ENCODE results near the gene IRAK4. TPM values are rescaled to one million over a fixed set of nuclear protein-coding genes. Genes with fewer than 3 reads are reported as not detected.

IRAK4 gene
- total and polyA plus RNA-seq, 2 experiments from 2014 or later = 11.5 to 24.0 TPM

DNA sequence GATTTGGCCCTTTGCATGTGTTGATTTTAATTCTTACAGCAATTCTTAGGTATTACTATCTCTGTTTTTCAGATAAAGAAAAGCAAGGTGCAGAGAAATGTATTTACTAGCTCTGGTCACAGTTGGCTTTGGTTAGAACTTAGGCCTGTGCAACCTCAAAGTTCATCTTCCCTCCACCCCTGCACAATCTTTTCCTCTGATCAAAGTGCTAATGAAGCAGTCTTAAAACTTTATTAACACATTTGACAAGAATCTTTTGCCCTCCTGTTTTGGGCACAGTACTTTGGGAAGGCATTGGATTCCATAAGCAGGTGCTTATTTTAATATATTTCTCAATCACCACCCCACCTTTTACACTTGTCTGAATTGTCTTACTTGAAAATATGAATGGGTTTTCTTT, 2.7 kb downstream of the IRAK4 start:
- Histone ChIP-seq H3K9me3 (ENCODE audit: low read depth) (no peaks in the 10 kb centered on the region), H4K20me1 (ENCODE audit: insufficient read depth) (no peaks in the 10 kb centered on the region), H3K4me3 (no peak overlapping the region), H3K36me3 (ENCODE audit: low read depth) (no peaks in the 10 kb centered on the region), H3F3A (ENCODE audit: insufficient read depth) (no peaks in the 10 kb centered on the region), H3K4me1 (ENCODE audit: insufficient read depth) (peaks cover 27% of the 10 kb centered on the region), H3K27ac (no peak overlapping the region), H3K79me2 (ENCODE audit: insufficient read depth) (peaks cover 52% of the 10 kb centered on the region), H2AFZ (no peak overlapping the region), H3K9me2 (ENCODE audit: insufficient read depth) (no peaks in the 10 kb centered on the region), H3K4me2 (ENCODE audit: unreplicated experiment) (no peak overlapping the region), H3K9ac (no peak overlapping the region), H3K27me3 (replicated peaks; ENCODE audit: insufficient read depth) (no peaks in the 10 kb centered on the region)
- no peak for DNase-seq
- TF ChIP-seq EZH2phosphoT487 (IDR thresholded peaks at IDR 0.05; ENCODE audit: insufficient read depth, low read depth) = no peak
- no peak for TF ChIP-seq EZH2 (IDR thresholded peaks at IDR 0.05; ENCODE audit: insufficient read depth, poor library complexity, severe bottlenecking)
- in situ Hi-C loops (cut with MboI) = no loop called here

DNA sequence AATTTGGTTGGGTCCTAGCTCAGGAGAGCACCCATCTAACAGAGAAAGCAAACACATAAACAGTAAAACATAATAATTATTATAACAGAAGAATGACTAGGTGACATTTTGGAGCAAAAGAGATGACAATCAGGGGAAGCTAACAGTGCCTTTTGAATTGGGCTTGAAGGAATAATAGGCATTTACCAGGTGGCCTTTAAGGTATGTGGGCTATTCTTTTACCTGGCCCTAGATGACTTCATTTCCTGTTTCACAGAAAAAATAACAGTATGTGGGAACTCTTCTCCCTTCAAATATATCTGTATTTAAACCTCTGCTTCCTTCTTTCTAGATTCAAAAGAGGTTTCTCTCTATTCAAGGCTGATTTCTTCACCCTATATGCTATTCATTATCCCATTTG, 3.8 kb downstream of the IRAK4 start:
- in situ Hi-C loops (cut with MboI) = no loop called here
- DNase-seq = no peak
- Histone ChIP-seq H2AFZ (no peak overlapping the region), H3K9me3 (ENCODE audit: low read depth) (no peaks in the 10 kb centered on the region), H3F3A (ENCODE audit: insufficient read depth) (no peaks in the 10 kb centered on the region), H3K36me3 (ENCODE audit: low read depth) (no peaks in the 10 kb centered on the region), H3K4me2 (ENCODE audit: unreplicated experiment) (no peak overlapping the region), H3K79me2 (ENCODE audit: insufficient read depth) (peaks cover 41% of the 10 kb centered on the region), H3K27ac (no peak overlapping the region), H3K27me3 (replicated peaks; ENCODE audit: insufficient read depth) (no peaks in the 10 kb centered on the region), H3K4me1 (ENCODE audit: insufficient read depth) (peaks cover 23% of the 10 kb centered on the region), H4K20me1 (ENCODE audit: insufficient read depth) (no peaks in the 10 kb centered on the region), H3K9ac (no peak overlapping the region), H3K9me2 (ENCODE audit: insufficient read depth) (no peaks in the 10 kb centered on the region), H3K4me3 (no peak overlapping the region)
- no peak for TF ChIP-seq EZH2phosphoT487 (IDR thresholded peaks at IDR 0.05; ENCODE audit: insufficient read depth, low read depth)
- no peak for TF ChIP-seq EZH2 (IDR thresholded peaks at IDR 0.05; ENCODE audit: insufficient read depth, poor library complexity, severe bottlenecking)

DNA sequence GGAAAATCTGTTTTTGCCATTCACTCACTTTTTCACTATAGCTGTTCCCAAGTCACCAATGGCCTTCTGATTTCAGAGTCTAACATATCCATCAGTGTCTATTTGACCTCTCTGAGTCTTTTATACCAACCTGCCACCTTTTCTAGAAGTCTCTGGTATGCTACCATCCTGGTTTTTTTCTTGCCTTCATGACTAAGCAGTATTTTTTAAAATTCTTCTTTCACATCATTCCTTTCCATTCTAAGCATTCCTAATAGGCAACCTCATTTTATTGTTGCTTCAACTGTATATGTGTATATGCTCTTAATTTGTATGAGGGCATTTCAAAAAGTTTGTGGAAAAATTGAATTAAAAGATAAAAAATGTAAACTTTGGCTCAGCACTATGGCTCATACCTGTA, 5.0 kb downstream of the IRAK4 start:
- Histone ChIP-seq H2AFZ (no peak overlapping the region), H3F3A (ENCODE audit: insufficient read depth) (no peaks in the 10 kb centered on the region), H3K27me3 (replicated peaks; ENCODE audit: insufficient read depth) (no peaks in the 10 kb centered on the region), H3K27ac (no peak overlapping the region), H3K36me3 (ENCODE audit: low read depth) (no peaks in the 10 kb centered on the region), H4K20me1 (ENCODE audit: insufficient read depth) (no peaks in the 10 kb centered on the region), H3K4me3 (no peak overlapping the region), H3K9ac (no peak overlapping the region), H3K9me2 (ENCODE audit: insufficient read depth) (no peaks in the 10 kb centered on the region), H3K9me3 (ENCODE audit: low read depth) (no peaks in the 10 kb centered on the region), H3K4me1 (ENCODE audit: insufficient read depth) (peaks cover 18% of the 10 kb centered on the region; the same call in 1 of the 2 replicates), H3K4me2 (ENCODE audit: unreplicated experiment) (no peak overlapping the region), H3K79me2 (ENCODE audit: insufficient read depth) (peaks cover 33% of the 10 kb centered on the region)
- no peak for TF ChIP-seq EZH2 (IDR thresholded peaks at IDR 0.05; ENCODE audit: insufficient read depth, poor library complexity, severe bottlenecking)
- TF ChIP-seq EZH2phosphoT487 (IDR thresholded peaks at IDR 0.05; ENCODE audit: insufficient read depth, low read depth) = no peak
- in situ Hi-C loops (cut with MboI) = no loop called here
- DNase-seq = peak; percentile 28

DNA sequence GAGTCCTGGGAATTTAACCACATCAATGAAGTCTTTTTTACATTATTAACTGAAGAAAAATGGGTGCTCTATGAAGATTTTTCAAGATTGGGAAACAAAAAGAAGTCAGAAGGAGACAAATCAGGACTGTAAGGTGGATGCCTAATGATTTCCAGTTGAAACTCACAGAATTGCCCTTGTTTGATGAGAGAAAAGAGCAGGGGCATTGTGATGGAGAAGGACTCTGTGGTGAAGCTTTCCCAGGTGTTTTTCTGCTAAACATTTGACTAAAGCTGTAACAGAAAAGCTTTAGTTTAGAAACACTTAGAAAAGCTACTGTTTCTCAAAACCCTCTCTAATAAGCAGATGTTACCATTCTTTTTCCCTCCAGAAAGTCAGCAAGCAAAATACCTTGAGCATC, 5.8 kb downstream of the IRAK4 start:
- in situ Hi-C loops (cut with MboI) = no loop called here

DNA sequence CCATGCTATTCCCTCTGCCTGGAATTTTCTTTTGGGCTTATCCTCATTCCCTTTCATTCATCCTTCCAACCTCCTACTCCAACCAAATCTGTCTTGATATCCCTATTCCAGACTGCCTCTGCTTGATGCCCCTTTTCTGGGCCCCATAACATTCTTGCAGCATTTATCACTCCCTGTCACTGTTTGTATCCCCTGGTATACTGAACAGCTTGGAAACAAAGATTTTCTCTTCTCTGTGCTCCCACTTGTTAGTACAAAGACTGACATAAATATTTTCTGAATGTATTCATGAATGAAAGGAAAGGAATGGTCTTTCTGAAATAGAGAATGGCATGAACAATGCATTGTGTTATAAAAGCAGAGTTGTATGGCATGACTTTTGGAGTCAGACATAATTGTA, 7.5 kb downstream of the IRAK4 start:
- H3K4me1 ChIP-seq (ENCODE audit: insufficient read depth) = 0 out of 2 replicates have a peak, but pooled peaks cover 5% of the 10 kb centered on the region
- TF ChIP-seq EZH2 (IDR thresholded peaks at IDR 0.05; ENCODE audit: insufficient read depth, poor library complexity, severe bottlenecking) (no peak), EZH2phosphoT487 (IDR thresholded peaks at IDR 0.05; ENCODE audit: insufficient read depth, low read depth) (no peak)
- H3K9me3 ChIP-seq (ENCODE audit: low read depth) = no peaks in the 10 kb centered on the region
- H3K27me3 ChIP-seq (replicated peaks; ENCODE audit: insufficient read depth) = no peaks in the 10 kb centered on the region
- 0 out of 2 replicates have a peak, but pooled peaks cover 10% of the 10 kb centered on the region for H3K79me2 ChIP-seq (ENCODE audit: insufficient read depth)
- H2AFZ ChIP-seq = no peak overlapping the region
- in situ Hi-C loops (cut with MboI) = no loop called here
- H3K9me2 ChIP-seq (ENCODE audit: insufficient read depth) = no peaks in the 10 kb centered on the region
- H4K20me1 ChIP-seq (ENCODE audit: insufficient read depth) = no peaks in the 10 kb centered on the region
- peak; percentile 12 for DNase-seq
- H3F3A ChIP-seq (ENCODE audit: insufficient read depth) = no peaks in the 10 kb centered on the region
- H3K9ac ChIP-seq = no peak overlapping the region
- H3K36me3 ChIP-seq (ENCODE audit: low read depth) = 0 out of 2 replicates have a peak, but pooled peaks cover 3% of the 10 kb centered on the region
- no peak overlapping the region for H3K4me3 ChIP-seq
- H3K27ac ChIP-seq = no peak overlapping the region
- H3K4me2 ChIP-seq (ENCODE audit: unreplicated experiment) = no peak overlapping the region

More for the DNA sequence above, 5.8 kb downstream of the IRAK4 start:
- Histone ChIP-seq H3K4me3 (no peak overlapping the region), H3K9me3 (ENCODE audit: low read depth) (no peaks in the 10 kb centered on the region), H3K79me2 (ENCODE audit: insufficient read depth) (peaks cover 26% of the 10 kb centered on the region), H3K4me1 (ENCODE audit: insufficient read depth) (peaks cover 17% of the 10 kb centered on the region; the same call in 1 of the 2 replicates), H3K9me2 (ENCODE audit: insufficient read depth) (no peaks in the 10 kb centered on the region), H3K9ac (no peak overlapping the region), H4K20me1 (ENCODE audit: insufficient read depth) (no peaks in the 10 kb centered on the region), H3F3A (ENCODE audit: insufficient read depth) (no peaks in the 10 kb centered on the region), H3K27me3 (replicated peaks; ENCODE audit: insufficient read depth) (no peaks in the 10 kb centered on the region), H3K27ac (no peak overlapping the region), H3K4me2 (ENCODE audit: unreplicated experiment) (no peak overlapping the region), H2AFZ (no peak overlapping the region), H3K36me3 (ENCODE audit: low read depth) (no peaks in the 10 kb centered on the region)
- TF ChIP-seq EZH2phosphoT487 (IDR thresholded peaks at IDR 0.05; ENCODE audit: insufficient read depth, low read depth) = no peak
- TF ChIP-seq EZH2 (IDR thresholded peaks at IDR 0.05; ENCODE audit: insufficient read depth, poor library complexity, severe bottlenecking) = no peak
- no peak for DNase-seq

All from GM23248 (cell line).